HG03521 (cell line): ENCODE data around the gene UBA1.
"Not testable (repeated sequence)": the region's sequence is repeated elsewhere in the genome, so short reads cannot be mapped to it uniquely, and the experiment has no call there.

Source experiments
- ATAC-seq: cut with Tn5 transposase; IDR thresholded peaks from one replicate; pipeline ENCODE4 v1.9.1; 2021; ENCODE audit warnings: mild to moderate bottlenecking, moderate library complexity; ENCODE audit not compliant: unreplicated experiment

Gene UBA1

DNA sequence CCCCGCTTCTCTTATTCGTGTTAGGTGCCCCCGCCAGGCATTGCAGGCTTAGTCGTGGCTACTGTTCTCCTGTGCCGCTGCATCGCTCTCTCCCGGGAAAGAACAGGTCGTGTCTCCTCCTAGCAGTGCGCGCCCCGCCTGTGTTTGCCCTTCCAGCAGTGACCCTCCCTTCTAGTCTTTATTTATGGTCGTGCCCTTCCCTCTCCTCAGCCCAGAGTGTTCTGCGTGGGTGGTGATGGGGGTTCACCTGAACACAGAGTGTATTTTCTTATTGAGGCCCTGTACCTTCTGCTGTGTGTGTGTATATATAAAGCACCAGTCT lies 54.3 kb downstream of the UBA1 start:
- ATAC-seq, result no peak

DNA sequence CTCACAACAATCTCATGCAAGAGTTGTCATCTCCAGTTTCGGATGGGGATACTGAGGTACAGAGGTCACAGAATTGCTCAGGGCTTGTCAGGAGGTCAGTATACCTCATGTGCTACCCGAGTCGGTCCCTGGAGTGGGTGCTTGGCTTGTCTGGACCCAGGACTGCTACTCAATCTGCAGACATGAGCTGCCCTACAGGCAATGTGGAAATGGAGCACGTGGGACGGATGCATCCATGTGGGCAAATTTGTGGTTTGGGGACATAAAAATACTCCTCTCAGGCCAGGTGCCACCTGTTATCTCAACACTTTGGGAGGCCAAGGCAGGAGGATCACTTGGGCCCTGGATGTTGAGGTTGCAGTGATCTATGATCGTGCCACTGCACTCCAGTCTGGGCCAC lies 54.9 kb downstream of the UBA1 start:
- no peak for ATAC-seq

DNA sequence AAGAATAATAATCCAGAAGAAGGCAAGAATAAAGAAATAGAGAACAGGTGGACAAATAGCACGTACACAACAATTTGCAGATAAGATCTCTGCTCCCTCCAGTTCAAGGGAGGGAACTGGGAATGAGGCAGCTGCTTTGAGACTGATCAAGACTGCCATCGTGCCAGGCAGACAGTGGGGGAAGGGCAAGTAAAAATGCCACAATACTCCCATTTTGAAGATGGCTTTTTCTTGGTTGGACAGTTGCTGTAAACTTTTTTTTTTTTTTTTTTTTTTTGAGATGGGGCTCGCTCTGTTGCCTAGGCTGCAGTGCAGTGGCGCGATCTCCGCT lies 56.4 kb downstream of the UBA1 start:
- no peak for ATAC-seq

DNA sequence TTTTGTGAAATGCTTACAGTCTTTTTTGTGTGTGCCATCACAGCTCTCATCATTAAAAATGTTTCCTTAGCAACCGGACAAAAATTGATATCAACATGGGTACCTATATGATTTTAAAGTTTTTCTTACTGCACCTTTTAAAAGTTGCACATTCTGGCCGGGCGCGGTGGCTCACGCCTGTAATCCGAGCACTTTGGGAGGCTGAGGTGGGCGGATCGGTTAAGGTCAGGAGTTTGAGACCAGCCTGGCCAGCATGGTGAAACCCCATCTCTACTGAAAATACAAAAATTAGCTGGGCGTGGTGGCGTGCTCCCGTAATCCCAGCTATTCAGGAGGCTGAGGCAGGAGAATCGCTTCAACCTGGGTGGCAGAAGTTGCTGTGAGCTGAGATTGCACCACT lies 64.0 kb downstream of the UBA1 start:
- ATAC-seq, result not testable (repeated sequence)
